OCI-LY3 (cell line): ENCODE results near the gene NAV2.

Experiments
- H2AFZ ChIP-seq: fragments of 200-600, 300-600 bp; shearing (Covaris generic); 2 replicates; pipeline ENCODE4 v1.6.0; 2014; ENCODE audit warnings: antibody characterized with exemption, low read depth, low read length
- H3K27ac ChIP-seq: fragments of 200-600, 300-600 bp; sonication (generic); 2 replicates; pipeline ENCODE4 v1.5.1; 2014; ENCODE audit warnings: mild to moderate bottlenecking, low read length, moderate library complexity, mixed read lengths
- H3K27me3 ChIP-seq: fragments of 200-600, 300-600 bp; sonication (generic); 2 replicates; pipeline ENCODE4 v1.6.1; 2014; ENCODE audit warnings: low read depth, low read length, mixed read lengths
- H3K36me3 ChIP-seq: fragments of 200-600, 300-600 bp; sonication (generic); replicated peaks from 2 replicates; pipeline ENCODE3; 2014; ENCODE audit warnings: low read depth, low read length, mixed read lengths
- H3K4me1 ChIP-seq: fragments of 300-600, 200-600 bp; sonication (generic); 2 replicates; pipeline ENCODE4 v1.6.1; 2014; ENCODE audit warnings: low read length, mixed read lengths
- H3K4me2 ChIP-seq: fragments of 200-600, 300-600 bp; sonication (generic); 2 replicates; pipeline ENCODE4 v1.6.1; 2014; ENCODE audit warnings: low read length, mixed read lengths
- H3K4me3 ChIP-seq: fragments of 300-600, 200-600 bp; sonication (generic); 2 replicates; pipeline ENCODE4 v1.5.1; 2014; ENCODE audit warnings: antibody characterized with exemption, mild to moderate bottlenecking, low read length, moderate library complexity
- H3K79me2 ChIP-seq: fragments of 300-600, 200-600 bp; shearing (Covaris generic); 2 replicates; pipeline ENCODE4 v1.6.1; 2014; ENCODE audit warnings: mild to moderate bottlenecking, low read length, mixed read lengths
- H3K9ac ChIP-seq: fragments of 300-600, 200-600 bp; shearing (Covaris generic); 2 replicates; pipeline ENCODE4 v1.6.0; 2014; ENCODE audit warnings: mild to moderate bottlenecking, low read length, moderate library complexity
- H3K9me3 ChIP-seq: fragments of 200-600, 300-600 bp; shearing (Covaris generic); 2 replicates; pipeline ENCODE4 v1.6.1; 2014; ENCODE audit warnings: low read length, mixed read lengths; ENCODE audit not compliant: insufficient read depth
- H4K20me1 ChIP-seq: fragments of 200-600, 300-600 bp; sonication (generic); 2 replicates; pipeline ENCODE4 v1.6.1; 2016; ENCODE audit warnings: low read length, mixed read lengths; ENCODE audit not compliant: insufficient read depth
- CTCF ChIP-seq: fragments of 200-600, 300-600 bp; sonication (generic); IDR thresholded peaks from 2 replicates; pipeline ENCODE4 v1.5.1; 2014; ENCODE audit warnings: antibody characterized with exemption, low read length, low read depth
- EZH2phosphoT487 ChIP-seq: fragments of 200-600 bp; shearing (Covaris generic); IDR thresholded peaks from 2 replicates; pipeline ENCODE4 v1.6.1; 2018; ENCODE audit warnings: antibody characterized with exemption, mixed run types, low read depth

The NAV2 gene

GRCh38 chr11:20008871-20009644 is 296.4 kb downstream of the NAV2 start:
- Histone ChIP-seq H3K27me3 (peaks cover 67% of the 10 kb centered on the region), H3K4me3 (peak overlapping the region; percentile 25), H3K9me3 (no peaks in the 10 kb centered on the region), H3K4me1 (peaks cover 15% of the 10 kb centered on the region), H3K27ac (no peak overlapping the region), H3K4me2 (peak overlapping the region; percentile 57), H3K9ac (no peak overlapping the region), H2AFZ (no peak overlapping the region; the same call in 1 of the 2 replicates), H4K20me1 (no peaks in the 10 kb centered on the region), H3K79me2 (no peaks in the 10 kb centered on the region), H3K36me3 (no peaks in the 10 kb centered on the region)
- TF ChIP-seq EZH2phosphoT487, result no peak
- no peak for TF ChIP-seq CTCF

- Histone ChIP-seq H3K27me3 (peaks cover 64% of the 10 kb centered on the region), H2AFZ (no peak overlapping the region), H3K36me3 (no peaks in the 10 kb centered on the region), H3K79me2 (no peaks in the 10 kb centered on the region), H3K4me2 (no peak overlapping the region), H4K20me1 (no peaks in the 10 kb centered on the region), H3K9ac (no peak overlapping the region), H3K4me3 (no peak overlapping the region), H3K9me3 (no peaks in the 10 kb centered on the region), H3K4me1 (peaks cover 15% of the 10 kb centered on the region), H3K27ac (no peak overlapping the region)
- TF ChIP-seq CTCF, result no peak
- TF ChIP-seq EZH2phosphoT487, result no peak
Measured at GRCh38 chr11:20010156-20010850, 297.7 kb downstream of the NAV2 start.

GRCh38 chr11:20010851-20011225 is 298.2 kb downstream of the NAV2 start:
- H3K27ac ChIP-seq, result no peak overlapping the region
- H3K79me2 ChIP-seq, result no peaks in the 10 kb centered on the region
- no peaks in the 10 kb centered on the region for H3K36me3 ChIP-seq
- peaks cover 64% of the 10 kb centered on the region for H3K27me3 ChIP-seq
- TF ChIP-seq EZH2phosphoT487 (no peak), CTCF (no peak)
- no peak overlapping the region for H3K9ac ChIP-seq
- H3K9me3 ChIP-seq, result no peaks in the 10 kb centered on the region
- no peaks in the 10 kb centered on the region for H4K20me1 ChIP-seq
- no peak overlapping the region for H3K4me2 ChIP-seq
- no peak overlapping the region for H3K4me3 ChIP-seq
- H3K4me1 ChIP-seq, result peaks cover 15% of the 10 kb centered on the region
- H2AFZ ChIP-seq, result no peak overlapping the region

GRCh38 chr11:20011307-20011951 is 298.8 kb downstream of the NAV2 start:
- H3K9me3 ChIP-seq, result no peaks in the 10 kb centered on the region
- no peak overlapping the region for H3K27ac ChIP-seq
- no peak overlapping the region for H3K4me3 ChIP-seq
- H3K36me3 ChIP-seq, result no peaks in the 10 kb centered on the region
- no peak for TF ChIP-seq EZH2phosphoT487
- TF ChIP-seq CTCF, result no peak
- H2AFZ ChIP-seq, result no peak overlapping the region
- no peak overlapping the region for H3K9ac ChIP-seq
- no peak overlapping the region for H3K4me2 ChIP-seq
- peaks cover 67% of the 10 kb centered on the region for H3K27me3 ChIP-seq
- H3K79me2 ChIP-seq, result no peaks in the 10 kb centered on the region
- no peaks in the 10 kb centered on the region for H4K20me1 ChIP-seq
- H3K4me1 ChIP-seq, result peaks cover 15% of the 10 kb centered on the region
